Measurements from ENCODE around the gene FLRT2.

FLRT2 gene

DNA sequence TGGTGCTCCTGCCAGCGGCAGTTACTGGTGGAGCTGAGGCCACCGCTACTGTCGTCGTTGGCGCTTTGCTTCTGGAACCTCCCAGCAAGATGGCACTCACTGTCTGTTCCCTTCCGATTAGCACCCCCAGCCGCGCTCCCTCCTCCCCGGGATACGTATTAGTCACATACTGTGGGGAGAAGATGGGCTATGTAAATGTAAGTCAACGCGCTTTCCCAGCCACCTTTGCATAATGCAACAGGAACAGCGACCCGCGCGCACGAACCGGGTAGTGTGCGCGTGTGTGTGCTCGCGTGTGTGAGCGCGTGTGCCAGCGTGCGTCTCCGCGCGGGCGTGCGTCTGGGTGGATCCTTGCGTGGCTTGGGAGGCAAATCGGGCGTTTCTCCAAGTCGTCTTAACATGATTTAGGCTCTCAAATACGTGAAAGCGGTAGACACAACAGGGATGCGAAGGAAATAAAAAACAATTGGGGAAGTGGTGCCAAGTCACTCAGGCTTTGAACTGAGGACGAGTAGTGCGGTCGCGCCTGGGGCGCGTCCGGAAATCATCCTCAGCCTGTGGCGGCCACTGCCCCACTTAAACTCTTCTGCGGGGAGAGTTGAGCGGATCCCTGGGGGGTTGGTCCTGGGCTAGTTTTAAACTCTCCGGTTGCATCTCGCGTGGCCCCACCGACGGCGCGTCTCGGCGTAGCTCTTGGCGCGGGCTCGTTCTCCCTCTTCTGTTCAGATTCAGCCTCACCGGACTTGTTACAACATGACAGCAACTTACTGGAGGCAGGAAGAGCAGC is 1.8 kb downstream of the FLRT2 start:
- DNase-seq, result no peak

DNA sequence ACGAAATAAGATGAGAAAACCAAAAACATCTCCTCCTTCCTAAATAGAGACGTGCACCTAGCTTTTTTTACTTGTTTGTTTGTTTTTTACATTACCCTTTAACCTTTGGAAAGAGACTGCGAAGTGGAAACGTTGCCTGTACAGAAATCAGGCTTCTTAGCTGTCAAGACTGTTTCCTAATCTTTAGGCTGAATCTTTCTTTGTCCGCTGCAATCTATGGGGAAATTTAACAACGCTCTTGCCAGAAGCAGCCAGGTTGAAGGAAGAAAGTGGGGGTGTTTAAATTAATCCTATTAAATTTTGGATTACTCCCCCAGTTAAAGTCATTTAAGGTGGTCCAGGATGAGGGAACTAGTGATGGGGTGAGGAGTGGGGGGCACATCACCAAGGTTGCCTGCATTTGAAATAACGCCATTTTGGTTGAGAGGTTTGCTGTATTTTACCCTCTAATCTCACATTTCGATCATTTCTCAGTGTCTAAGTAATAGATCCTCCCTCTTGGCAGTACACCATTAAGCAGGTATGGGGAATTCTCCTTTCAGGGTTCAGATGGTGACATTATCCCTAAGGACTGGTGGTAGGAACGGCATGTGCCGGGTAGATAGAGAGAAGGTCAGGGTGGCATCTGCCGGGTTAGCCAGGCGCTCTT is 2.6 kb downstream of the FLRT2 start:
- no peak for DNase-seq

DNA sequence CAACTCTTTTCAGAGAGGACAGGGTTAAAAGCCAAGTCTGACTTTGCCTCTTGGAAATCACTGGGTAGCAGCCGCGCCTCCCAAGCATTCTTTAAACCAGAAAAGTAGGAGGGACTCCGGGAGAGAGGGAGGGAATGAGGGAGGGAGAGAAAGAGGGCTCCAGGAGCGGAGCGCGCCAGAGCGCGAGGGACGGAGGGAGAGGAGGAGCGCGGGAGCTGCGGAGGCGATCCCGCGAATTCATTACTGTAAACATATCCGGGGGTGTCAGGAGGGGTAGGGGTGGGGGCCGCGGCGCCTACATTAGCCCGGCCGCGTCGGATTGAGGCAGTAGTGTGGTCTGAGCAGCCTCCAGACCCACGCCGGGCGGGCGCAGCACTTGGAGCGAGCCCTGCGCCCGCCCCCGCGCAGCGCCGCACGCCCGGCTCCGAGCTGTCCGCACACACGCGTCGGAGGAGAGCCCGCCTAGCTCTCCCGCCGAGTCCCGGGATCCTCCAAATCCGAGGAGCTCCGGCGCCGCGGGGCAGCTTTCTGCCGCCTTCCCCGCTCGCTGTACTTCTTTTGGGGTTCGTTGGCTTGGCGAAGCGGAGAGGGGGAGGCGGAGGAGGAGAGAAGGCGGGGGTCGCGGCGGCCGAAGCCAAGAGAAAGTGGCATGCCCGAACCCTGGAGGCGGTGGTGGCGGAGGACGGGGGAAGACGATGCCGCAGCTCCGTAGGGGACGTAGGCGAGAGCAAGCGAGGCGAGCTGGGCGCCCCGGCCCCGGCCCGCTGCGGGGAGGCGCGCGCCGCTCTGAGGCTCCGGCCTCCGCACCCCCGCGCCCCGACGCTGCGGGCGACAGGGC is 3.3 kb downstream of the FLRT2 start:
- DNase-seq, result no peak

DNA sequence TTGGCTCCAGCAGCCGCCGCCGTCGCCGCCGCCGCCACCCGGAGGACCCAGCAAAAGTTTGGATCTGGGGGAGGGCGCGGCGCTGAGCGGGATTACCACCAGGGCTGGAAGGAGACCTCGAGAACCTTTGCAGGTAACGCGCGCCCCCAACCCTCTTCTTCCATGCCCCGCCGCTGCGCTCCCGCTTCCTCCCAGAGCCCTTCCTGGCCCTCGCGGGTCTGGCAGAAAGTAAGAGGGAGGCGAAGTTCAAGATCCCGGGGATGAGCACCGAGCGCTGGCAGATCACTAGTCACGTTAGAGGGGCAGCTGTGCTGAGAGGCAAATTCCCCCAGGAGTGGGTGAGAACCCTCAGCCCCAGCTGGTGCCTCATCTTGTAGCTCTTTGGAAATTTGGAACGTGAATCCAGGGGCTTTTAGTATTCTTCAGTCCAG is 3.9 kb downstream of the FLRT2 start:
- DNase-seq, result no peak

- DNase-seq, result no peak
These were observed 4.7 kb downstream of the FLRT2 start for GRCh38 chr14:85534458-85535293.

GRCh38 chr14:85535321-85535720 is 5.4 kb downstream of the FLRT2 start:
- DNase-seq, result no peak

DNA sequence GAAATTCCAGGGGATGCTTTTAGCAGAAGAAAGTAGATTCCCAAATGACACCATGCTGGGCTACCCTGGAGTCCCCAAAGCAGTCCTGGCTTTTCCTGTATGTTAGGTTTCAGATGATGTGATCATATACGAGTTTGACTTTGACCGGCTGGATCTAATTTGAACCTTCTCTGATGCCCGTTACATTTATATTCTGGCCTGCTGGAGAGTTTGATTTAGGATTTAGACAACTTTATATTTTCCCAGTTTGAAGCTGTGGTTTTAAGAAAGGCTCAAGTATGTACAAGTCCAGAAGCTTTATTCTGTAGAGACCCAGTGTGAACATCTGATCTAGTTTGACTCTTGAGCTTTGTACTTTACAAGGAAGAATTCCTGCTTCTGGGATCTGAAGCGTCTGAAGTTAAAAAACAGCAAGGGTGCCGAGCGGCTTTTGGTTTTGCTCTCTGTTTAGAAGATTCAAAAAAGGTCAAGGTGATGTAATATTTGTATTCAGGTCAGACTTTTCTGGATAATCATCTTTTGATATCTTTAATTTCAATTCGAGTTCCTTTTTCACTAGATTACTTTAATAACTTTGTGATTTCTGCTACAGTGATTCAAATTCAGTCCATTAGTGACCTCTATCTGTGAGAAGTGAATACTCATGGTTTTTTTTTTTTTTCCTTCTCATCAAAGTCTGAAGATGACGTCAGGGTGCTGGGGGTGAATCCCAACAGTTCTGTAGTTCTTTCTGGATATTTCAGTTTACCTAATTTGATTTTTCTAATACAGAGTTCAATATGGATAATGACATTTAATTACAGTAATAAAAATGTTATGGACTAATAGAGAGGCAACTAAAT is 6.3 kb downstream of the FLRT2 start:
- no peak for DNase-seq

DNA sequence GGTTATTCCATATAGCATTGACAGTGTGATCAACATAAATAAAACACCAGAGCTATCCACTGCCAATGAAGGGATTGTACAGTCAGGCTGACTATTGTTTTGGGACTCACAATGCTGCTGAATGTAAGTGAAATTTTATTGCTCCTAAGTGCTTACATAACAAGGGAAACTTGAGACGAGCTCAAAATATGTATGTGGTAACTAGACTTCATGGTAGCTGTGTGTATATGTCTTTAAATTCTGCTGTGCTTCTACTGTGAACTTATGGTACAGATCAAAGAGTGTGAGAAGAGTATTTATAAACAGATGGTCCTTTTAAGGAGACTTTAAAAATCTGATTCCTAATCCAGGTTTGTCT is 6.9 kb downstream of the FLRT2 start:
- no peak for DNase-seq

DNA sequence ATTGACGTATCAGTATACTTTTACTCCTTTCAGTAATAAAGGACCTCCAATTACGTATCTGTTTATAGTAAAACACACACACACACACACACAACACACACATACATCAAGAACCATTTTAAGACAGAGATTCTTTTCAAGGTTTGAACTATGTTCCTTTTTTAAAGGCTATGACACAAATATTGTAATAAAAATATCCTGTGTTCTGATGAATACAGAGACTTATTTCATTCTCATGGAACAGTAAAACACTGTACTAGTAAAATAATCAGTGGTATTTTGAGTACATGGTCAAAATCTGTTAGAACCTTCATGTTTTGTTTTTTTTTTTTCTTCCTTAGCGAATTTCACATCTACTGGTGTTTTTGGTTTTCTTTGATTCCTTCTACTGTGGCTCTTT is 7.6 kb downstream of the FLRT2 start:
- DNase-seq, result no peak

DNA sequence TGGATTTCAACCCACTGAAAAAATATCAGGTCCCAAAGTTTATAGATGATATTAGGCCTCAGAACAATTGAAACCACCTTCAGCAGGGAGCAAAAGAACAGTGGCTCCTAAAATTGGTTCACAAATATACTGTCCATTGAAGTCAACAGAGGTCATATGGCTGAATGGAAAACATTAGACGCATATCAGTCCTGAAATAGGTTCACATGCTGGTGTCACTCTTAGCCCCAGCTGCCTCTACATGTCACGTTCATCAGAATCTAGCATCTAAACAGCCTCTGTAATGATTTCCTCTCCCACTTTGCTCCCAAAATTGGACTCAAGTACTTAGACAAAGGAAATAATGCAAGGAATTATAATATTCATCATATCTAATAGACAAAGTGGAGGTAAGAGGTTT is 8.7 kb downstream of the FLRT2 start:
- DNase-seq, result no peak

- DNase-seq, result no peak
These were observed 9.6 kb downstream of the FLRT2 start for GRCh38 chr14:85539510-85539909.

- no peak for DNase-seq
These were observed 12.7 kb downstream of the FLRT2 start for GRCh38 chr14:85542623-85543022.

GRCh38 chr14:85545738-85546137 is 15.8 kb downstream of the FLRT2 start:
- DNase-seq, result no peak

- DNase-seq, result no peak
These were observed 16.4 kb downstream of the FLRT2 start for GRCh38 chr14:85546390-85546789.

DNA sequence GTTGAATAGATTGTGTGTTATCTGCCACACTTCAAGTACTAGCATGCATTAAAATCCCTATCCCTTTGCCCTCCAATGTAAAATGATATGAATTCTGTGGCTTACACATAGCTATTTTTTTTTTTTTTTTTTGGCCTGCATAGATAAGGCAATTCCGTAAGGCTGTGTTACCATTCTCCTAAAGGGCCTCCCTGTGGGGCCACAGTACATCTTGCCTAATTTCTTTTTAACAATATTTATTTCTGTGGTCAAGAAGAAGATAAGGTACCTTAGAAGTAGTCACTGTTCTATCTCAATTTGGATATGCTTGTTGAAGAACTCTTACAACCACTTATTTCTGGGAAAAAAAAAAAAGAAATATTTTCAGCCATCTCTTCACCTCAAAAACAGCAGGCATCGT is 19.8 kb downstream of the FLRT2 start:
- no peak for DNase-seq

GRCh38 chr14:85554106-85554505 is 24.2 kb downstream of the FLRT2 start:
- DNase-seq, result no peak

GRCh38 chr14:85556267-85556666 is 26.3 kb downstream of the FLRT2 start:
- no peak for DNase-seq

- DNase-seq, result no peak
These were observed 28.6 kb downstream of the FLRT2 start for GRCh38 chr14:85558505-85558904.

DNA sequence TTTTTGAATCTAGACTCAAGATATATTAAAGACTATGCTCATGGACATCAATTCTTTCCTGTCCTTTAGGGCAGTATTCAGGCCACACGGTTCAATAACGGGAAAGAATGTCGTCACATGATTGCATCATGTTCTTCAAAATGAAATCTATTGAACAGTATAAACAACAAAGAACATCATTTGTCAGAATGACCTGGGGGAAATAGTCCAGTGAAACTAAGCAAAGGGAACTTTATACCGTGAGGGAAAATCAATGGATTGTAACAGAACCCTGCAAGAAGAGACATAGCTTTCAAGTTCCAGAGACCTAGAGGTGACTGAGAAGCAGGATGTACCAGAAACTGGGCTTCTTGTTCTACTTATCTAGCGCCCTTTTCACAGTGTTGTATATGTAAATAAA is 32.7 kb downstream of the FLRT2 start:
- no peak for DNase-seq

- DNase-seq, result no peak
These were observed 35.0 kb downstream of the FLRT2 start for GRCh38 chr14:85564841-85565527.

DNA sequence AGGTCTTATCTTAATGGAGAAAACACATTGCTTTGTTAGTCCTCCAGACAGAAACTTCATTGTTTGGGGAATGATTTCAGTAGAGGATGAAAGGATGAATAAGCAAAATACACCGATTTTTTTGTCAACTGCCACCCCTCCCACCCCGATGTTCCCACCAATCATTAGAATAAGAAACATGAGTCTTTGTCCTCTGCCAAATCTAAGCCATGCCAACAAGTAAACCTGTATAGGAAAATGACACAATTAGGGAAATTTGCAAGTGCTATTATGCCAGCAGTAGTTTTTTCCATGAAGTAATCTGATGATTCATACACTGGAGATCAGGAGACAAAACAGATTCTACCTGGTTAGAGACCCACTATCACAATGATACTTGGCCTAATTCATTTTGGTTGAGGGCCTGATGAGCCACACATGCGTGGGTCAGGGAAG is 35.9 kb downstream of the FLRT2 start:
- DNase-seq, result no peak

Measured in activated CD4-positive, alpha-beta T cell treated with anti-CD3 and anti-CD28 coated beads, Interleukin-2, amount 50 U/mL, for 48 hours (primary cell).